ENCODE measurements around the gene TM9SF1. TPM values are rescaled to one million over a fixed set of nuclear protein-coding genes. Genes with fewer than 3 reads are reported as not detected.

TM9SF1 gene
- total RNA-seq, 1 donor from 2014 or later = 84.1 TPM

DNA sequence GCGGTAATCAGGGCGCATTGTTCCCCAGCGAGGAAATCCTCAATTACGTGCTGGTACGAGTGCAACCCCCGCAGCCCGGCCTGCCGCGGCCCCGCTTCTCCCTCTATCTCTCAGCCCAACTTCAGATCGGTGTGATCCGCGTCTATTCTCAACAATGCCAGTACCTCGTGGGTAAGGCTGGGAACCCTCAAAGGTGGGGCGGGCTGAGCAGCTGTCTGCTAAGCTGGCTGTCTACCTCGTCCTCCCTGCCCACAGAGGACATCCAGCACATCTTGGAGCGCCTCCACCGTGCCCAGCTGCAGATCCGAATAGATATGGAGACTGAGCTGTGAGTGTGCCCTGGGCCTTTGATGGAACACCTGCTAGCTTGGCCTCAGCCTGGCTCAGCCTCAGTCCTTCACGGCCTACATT is 22.4 kb downstream of the TM9SF1 start:
- H3K4me3 ChIP-seq (ENCODE audit: low read depth, low read length) = peak overlapping the region; percentile 50

DNA sequence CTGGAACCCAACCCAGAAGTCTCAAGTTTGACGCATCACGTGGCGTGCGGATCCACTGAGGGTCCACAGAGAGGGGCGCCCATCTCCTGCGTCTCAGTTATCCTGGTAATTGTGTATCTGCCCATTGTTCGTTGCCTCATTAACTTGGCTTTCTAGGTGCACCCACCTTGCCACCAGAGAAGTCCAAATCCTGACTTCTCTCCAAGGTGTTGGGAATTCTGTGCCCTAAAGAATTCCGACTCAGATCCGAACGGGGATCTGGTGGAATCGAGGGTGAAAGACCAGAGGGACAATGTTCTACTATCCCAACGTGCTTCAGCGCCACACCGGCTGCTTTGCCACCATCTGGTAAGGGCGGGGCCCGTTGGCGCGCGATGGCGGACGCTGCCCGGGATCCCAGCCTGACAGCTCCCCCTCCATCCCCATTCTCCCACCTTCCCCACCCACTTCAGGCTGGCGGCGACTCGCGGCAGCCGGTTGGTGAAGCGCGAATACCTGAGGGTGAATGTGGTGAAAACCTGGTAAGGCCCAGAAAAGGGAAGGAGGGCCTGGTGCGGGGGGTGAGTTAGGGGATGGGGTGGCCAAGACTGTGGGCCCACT is 22.9 kb downstream of the TM9SF1 start:
- no peak for TF ChIP-seq CTCF (conservative IDR thresholded peaks at IDR 0.05; ENCODE audit: low read depth, low read length)
- no peak for DNase-seq (ENCODE audit: low read depth)
- H3K4me3 ChIP-seq (ENCODE audit: low read depth, low read length) = peak overlapping the region; percentile 50

More for the DNA sequence above, 22.4 kb downstream of the TM9SF1 start:
- DNase-seq (ENCODE audit: low read depth) = no peak
- no peak for TF ChIP-seq CTCF (conservative IDR thresholded peaks at IDR 0.05; ENCODE audit: low read depth, low read length)

- TF ChIP-seq CTCF (conservative IDR thresholded peaks at IDR 0.05; ENCODE audit: low read depth, low read length) = no peak
- no peak for DNase-seq (ENCODE audit: low read depth)
- peak within 1 kb of the TSS; percentile 50 for H3K4me3 ChIP-seq (ENCODE audit: low read depth, low read length)
Measured at GRCh38 chr14:24171422-24172260, 23.6 kb downstream of the TM9SF1 start, which contains the start of gene REC8. Gene REC8, plus strand, starts transcription at chr14:24172080. Its CDS starts 473 bp downstream, at chr14:24172553.

- DNase-seq (ENCODE audit: low read depth) = no peak
- H3K4me3 ChIP-seq (ENCODE audit: low read depth, low read length) = no peak overlapping the region
- no peak for TF ChIP-seq CTCF (conservative IDR thresholded peaks at IDR 0.05; ENCODE audit: low read depth, low read length)
Measured at GRCh38 chr14:24167469-24168114, 27.6 kb downstream of the TM9SF1 start.

DNA sequence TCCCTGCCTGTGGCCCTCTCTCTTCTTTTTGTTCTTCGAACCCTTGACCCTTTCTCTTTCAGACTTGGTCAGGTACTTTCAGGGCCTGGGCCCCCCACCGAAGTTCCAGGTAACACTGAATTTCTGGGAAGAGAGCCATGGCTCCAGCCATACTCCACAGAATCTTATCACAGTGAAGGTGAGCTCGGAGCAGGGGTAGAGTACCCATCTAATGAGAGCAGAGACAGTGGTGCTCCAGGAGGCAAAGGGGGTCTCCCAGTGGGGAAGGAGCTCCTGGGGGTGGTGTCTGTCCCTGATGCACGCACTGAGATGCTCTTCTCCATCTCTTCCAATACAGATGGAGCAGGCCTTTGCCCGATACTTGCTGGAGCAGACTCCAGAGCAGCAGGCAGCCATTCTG is 29.5 kb downstream of the TM9SF1 start:
- TF ChIP-seq CTCF (conservative IDR thresholded peaks at IDR 0.05; ENCODE audit: low read depth, low read length) = no peak
- H3K4me3 ChIP-seq (ENCODE audit: low read depth, low read length) = no peak overlapping the region
- no peak for DNase-seq (ENCODE audit: low read depth)

DNA sequence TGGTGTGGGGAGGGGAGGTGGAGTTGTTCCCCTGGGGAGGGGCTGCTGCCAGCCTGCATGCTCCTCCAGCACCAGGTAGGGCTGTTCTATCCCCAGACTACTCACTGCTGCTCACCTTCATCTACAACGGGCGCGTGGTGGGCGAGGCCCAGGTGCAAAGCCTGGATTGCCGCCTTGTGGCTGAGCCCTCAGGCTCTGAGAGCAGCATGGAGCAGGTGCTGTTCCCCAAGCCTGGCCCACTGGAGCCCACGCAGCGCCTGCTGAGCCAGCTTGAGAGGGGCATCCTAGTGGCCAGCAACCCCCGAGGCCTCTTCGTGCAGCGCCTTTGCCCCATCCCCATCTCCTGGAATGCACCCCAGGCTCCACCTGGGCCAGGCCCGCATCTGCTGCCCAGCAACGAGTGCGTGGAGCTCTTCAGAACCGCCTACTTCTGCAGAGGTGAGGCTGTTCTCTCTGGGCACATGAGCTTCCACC is 30.7 kb downstream of the TM9SF1 start:
- no peak for TF ChIP-seq CTCF (conservative IDR thresholded peaks at IDR 0.05; ENCODE audit: low read depth, low read length)
- no peak for DNase-seq (ENCODE audit: low read depth)

More for the DNA sequence above, 30.7 kb downstream of the TM9SF1 start:
- no peak overlapping the region for H3K4me3 ChIP-seq (ENCODE audit: low read depth, low read length)

Data from epithelial cell of proximal tubule (primary cell).